ENCODE results near the gene AP2B1.

The AP2B1 gene

DNA sequence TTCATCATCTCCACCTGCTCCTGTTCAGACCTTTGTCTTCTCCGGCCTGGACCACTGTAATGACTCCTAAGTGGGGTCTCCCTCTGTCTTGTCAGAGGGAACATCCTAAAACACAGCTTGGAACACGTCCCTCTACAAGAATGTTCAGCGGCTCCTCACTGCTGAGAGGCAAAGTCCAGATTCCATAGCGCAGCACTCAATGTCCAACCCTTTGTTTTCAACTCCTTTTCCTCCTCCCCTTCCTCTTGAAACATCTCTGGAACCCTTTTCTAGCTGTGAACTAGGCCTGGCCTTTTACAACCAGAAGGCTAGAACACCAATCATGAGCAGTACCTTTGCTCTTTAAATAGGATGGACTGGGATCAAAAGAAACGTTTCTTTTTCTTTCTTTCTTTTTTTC lies 174.5 kb downstream of the AP2B1 start:
- Histone ChIP-seq H3K4me3 (ENCODE audit: low read length) (no peak overlapping the region), H2AFZ (ENCODE audit: low read depth, low read length) (no peak overlapping the region), H3K4me1 (ENCODE audit: low read length) (peaks cover 9% of the 10 kb centered on the region), H3K36me3 (replicated peaks; ENCODE audit: low read depth, low read length) (no peaks in the 10 kb centered on the region), H3K9ac (ENCODE audit: low read length) (no peak overlapping the region), H3K27ac (ENCODE audit: low read length) (no peak overlapping the region), H4K20me1 (ENCODE audit: insufficient read depth, low read length) (no peaks in the 10 kb centered on the region), H3K9me3 (ENCODE audit: insufficient read depth, low read length) (no peaks in the 10 kb centered on the region), H3K27me3 (ENCODE audit: low read depth, low read length) (peaks cover 10% of the 10 kb centered on the region; the same call in 1 of the 2 replicates), H3K4me2 (ENCODE audit: low read length) (no peak overlapping the region), H3K79me2 (ENCODE audit: low read length) (no peaks in the 10 kb centered on the region)
- TF ChIP-seq EZH2phosphoT487 (IDR thresholded peaks at IDR 0.05; ENCODE audit: low read depth) = no peak
- TF ChIP-seq, protein P1, sequence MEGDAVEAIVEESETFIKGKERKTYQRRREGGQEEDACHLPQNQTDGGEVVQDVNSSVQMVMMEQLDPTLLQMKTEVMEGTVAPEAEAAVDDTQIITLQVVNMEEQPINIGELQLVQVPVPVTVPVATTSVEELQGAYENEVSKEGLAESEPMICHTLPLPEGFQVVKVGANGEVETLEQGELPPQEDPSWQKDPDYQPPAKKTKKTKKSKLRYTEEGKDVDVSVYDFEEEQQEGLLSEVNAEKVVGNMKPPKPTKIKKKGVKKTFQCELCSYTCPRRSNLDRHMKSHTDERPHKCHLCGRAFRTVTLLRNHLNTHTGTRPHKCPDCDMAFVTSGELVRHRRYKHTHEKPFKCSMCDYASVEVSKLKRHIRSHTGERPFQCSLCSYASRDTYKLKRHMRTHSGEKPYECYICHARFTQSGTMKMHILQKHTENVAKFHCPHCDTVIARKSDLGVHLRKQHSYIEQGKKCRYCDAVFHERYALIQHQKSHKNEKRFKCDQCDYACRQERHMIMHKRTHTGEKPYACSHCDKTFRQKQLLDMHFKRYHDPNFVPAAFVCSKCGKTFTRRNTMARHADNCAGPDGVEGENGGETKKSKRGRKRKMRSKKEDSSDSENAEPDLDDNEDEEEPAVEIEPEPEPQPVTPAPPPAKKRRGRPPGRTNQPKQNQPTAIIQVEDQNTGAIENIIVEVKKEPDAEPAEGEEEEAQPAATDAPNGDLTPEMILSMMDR (IDR thresholded peaks at IDR 0.05; ENCODE audit: low read depth, low read length) = no peak

DNA sequence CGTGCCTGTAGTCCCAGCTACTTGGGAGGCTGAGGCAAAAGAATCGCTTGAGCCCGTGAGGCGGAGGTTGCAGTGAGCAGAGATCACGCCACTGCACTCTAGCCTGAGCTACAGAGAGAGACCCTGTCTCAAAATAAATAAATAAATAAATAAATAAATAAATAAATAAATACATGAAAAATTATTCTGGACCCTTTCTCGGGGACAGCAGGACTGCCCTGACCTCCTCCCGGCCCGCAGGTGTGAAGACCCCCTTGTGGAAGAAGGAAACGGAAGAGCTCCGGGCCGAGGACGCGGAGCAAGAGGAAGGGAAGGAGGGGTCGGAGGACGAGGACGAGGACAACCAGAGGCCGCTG lies 176.6 kb downstream of the AP2B1 start:
- peak overlapping the region; percentile 88 for H3K4me3 ChIP-seq (ENCODE audit: low read length)
- H3K27ac ChIP-seq (ENCODE audit: low read length) = no peak overlapping the region
- no peak overlapping the region for H3K9ac ChIP-seq (ENCODE audit: low read length)
- no peaks in the 10 kb centered on the region for H3K9me3 ChIP-seq (ENCODE audit: insufficient read depth, low read length)
- peaks cover 21% of the 10 kb centered on the region for H3K27me3 ChIP-seq (ENCODE audit: low read depth, low read length)
- no peaks in the 10 kb centered on the region for H4K20me1 ChIP-seq (ENCODE audit: insufficient read depth, low read length)
- peaks cover 7% of the 10 kb centered on the region for H3K4me1 ChIP-seq (ENCODE audit: low read length)
- H3K4me2 ChIP-seq (ENCODE audit: low read length) = peak overlapping the region; percentile 94
- H3K36me3 ChIP-seq (replicated peaks; ENCODE audit: low read depth, low read length) = no peaks in the 10 kb centered on the region
- no peak overlapping the region for H2AFZ ChIP-seq (ENCODE audit: low read depth, low read length)
- TF ChIP-seq EZH2phosphoT487 (IDR thresholded peaks at IDR 0.05; ENCODE audit: low read depth) = no peak
- H3K79me2 ChIP-seq (ENCODE audit: low read length) = no peaks in the 10 kb centered on the region

DNA sequence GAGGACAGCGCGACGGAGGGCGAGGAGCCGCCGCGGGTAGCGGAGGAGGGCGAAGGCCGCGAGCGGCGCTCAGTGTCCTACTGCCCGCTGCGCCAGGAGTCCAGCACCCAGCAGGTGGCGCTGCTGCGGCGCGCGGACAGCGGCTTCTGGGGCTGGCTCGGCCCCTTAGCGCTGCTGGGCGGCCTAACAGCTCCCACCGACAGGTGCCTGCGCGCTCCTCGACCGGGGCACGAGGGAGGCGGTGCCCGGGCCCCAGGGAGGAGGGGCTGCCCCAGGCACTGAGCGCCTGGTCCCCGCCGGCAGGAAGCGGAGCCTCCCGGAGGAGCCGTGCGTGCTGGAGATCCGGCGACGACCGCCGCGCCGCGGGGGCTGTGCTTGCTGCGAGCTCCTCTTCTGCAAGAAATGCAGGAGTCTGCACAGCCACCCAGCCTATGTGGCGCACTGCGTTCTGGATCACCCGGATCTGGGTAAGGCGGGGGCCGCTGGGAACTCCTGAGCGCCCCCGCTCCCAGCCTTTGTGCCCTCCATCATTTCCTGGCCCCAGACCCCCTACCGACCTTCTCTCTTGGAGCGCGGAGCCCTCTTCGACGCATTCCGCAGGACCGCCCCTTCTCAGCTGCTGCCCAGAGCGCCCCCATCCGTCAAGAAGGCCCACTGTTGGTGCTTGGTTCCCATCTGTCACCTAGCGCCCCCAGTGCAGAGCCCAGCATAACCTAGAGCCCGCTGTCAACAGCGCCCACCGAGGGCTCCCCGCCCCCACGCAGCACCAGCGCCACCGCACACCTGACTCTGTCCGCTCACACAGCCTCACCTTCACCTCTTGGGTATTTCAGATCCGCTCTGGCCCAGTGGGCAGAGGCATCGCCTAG lies 177.2 kb downstream of the AP2B1 start:
- Histone ChIP-seq H3K9ac (ENCODE audit: low read length) (peak overlapping the region; percentile 49), H4K20me1 (ENCODE audit: insufficient read depth, low read length) (no peaks in the 10 kb centered on the region), H3K27ac (ENCODE audit: low read length) (0 out of 2 replicates have a peak overlapping the region, but pooled peaks have one; percentile 19), H3K4me2 (ENCODE audit: low read length) (peak overlapping the region; percentile 94), H3K36me3 (replicated peaks; ENCODE audit: low read depth, low read length) (no peaks in the 10 kb centered on the region), H3K79me2 (ENCODE audit: low read length) (no peaks in the 10 kb centered on the region), H3K4me3 (ENCODE audit: low read length) (peak overlapping the region; percentile 88), H2AFZ (ENCODE audit: low read depth, low read length) (peak overlapping the region; percentile 67), H3K4me1 (ENCODE audit: low read length) (peaks cover 7% of the 10 kb centered on the region), H3K27me3 (ENCODE audit: low read depth, low read length) (peaks cover 25% of the 10 kb centered on the region), H3K9me3 (ENCODE audit: insufficient read depth, low read length) (no peaks in the 10 kb centered on the region)
- TF ChIP-seq EZH2phosphoT487 (IDR thresholded peaks at IDR 0.05; ENCODE audit: low read depth) = no peak
- TF ChIP-seq, protein P1 (IDR thresholded peaks at IDR 0.05; ENCODE audit: low read depth, low read length) = peak; percentile 73

DNA sequence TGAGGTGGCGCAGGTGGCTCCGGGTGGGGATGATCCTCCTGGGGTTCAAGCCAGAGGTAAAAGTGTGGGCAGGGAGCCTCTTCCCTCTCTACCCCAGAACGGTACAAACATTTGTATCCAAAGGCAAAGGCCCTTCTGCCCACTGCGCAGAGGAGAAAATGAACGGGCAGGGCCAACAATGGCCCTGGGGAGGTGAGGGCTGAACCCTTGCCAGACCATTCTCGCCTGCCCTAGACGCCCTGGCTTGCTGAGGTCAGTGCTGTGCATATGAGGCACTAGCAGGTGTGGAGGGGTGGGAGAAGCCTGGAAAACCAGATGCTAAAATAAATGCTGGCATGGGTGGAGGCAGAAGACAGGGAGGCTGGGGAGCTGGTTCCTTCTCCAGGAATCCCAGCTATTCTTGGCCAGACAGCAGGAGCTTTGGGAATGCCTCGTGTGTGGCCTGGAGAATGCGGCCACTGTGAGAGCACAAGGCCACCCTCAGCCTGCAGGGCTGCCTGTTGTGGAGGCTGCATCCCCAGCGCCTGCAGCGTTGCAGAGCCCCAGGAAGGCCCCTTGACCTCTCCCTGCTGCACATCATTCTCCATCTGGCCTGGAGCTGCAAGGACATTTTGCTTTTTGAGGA lies 178.1 kb downstream of the AP2B1 start:
- H3K27me3 ChIP-seq (ENCODE audit: low read depth, low read length) = peaks cover 20% of the 10 kb centered on the region
- H3K4me1 ChIP-seq (ENCODE audit: low read length) = peaks cover 7% of the 10 kb centered on the region
- TF ChIP-seq EZH2phosphoT487 (IDR thresholded peaks at IDR 0.05; ENCODE audit: low read depth) = no peak
- TF ChIP-seq, protein P1 (IDR thresholded peaks at IDR 0.05; ENCODE audit: low read depth, low read length) = no peak
- no peak overlapping the region for H3K9ac ChIP-seq (ENCODE audit: low read length)
- H3K4me3 ChIP-seq (ENCODE audit: low read length) = peak overlapping the region; percentile 88
- no peaks in the 10 kb centered on the region for H3K9me3 ChIP-seq (ENCODE audit: insufficient read depth, low read length)
- peak overlapping the region; percentile 94 for H3K4me2 ChIP-seq (ENCODE audit: low read length)
- H3K79me2 ChIP-seq (ENCODE audit: low read length) = no peaks in the 10 kb centered on the region
- H4K20me1 ChIP-seq (ENCODE audit: insufficient read depth, low read length) = no peaks in the 10 kb centered on the region
- no peak overlapping the region for H2AFZ ChIP-seq (ENCODE audit: low read depth, low read length)
- no peaks in the 10 kb centered on the region for H3K36me3 ChIP-seq (replicated peaks; ENCODE audit: low read depth, low read length)
- H3K27ac ChIP-seq (ENCODE audit: low read length) = no peak overlapping the region

Measured in OCI-LY3 (cell line).